GM23338 (cell line): ENCODE data around the gene TMEM161B. TPM values are rescaled to one million over a fixed set of nuclear protein-coding genes. Genes with fewer than 3 reads are reported as not detected.

Experiments
- ATAC-seq: fragments of 200-7000 bp; cut with Tn5 transposase; 3 replicates; pipeline ENCODE4 v1.9.1; 2020
- DNase-seq: peaks from one replicate; pipeline ENCODE4 v3.0.0-alpha.2; 2015; ENCODE audit warnings: low spot score
- H2AFZ ChIP-seq: fragments of 200-600 bp; sonication (generic); 2 replicates; pipeline ENCODE4 v1.8.0; 2016; ENCODE audit warnings: antibody characterized with exemption, mild to moderate bottlenecking, moderate library complexity
- H3F3A ChIP-seq: fragments of 200-600 bp; sonication (generic); replicated peaks from 2 replicates; pipeline ENCODE4 v1.8.0; 2017; ENCODE audit warnings: antibody characterized with exemption, mixed run types, low read depth
- H3K27ac ChIP-seq: fragments of 200-600 bp; sonication (generic); 2 replicates; pipeline ENCODE4 v1.6.1; 2016; ENCODE audit warnings: low read depth
- H3K27me3 ChIP-seq: fragments of 200-600 bp; sonication (generic); 2 replicates; pipeline ENCODE4 v1.8.0; 2016; ENCODE audit warnings: mild to moderate bottlenecking, mixed run types, moderate library complexity; ENCODE audit not compliant: insufficient read depth
- H3K36me3 ChIP-seq: fragments of 200-600 bp; sonication (generic); 2 replicates; pipeline ENCODE4 v1.8.0; 2016; ENCODE audit warnings: mild to moderate bottlenecking; ENCODE audit not compliant: insufficient read depth
- H3K4me1 ChIP-seq: fragments of 200-600 bp; sonication (generic); 2 replicates; pipeline ENCODE4 v1.8.0; 2016; ENCODE audit warnings: mild to moderate bottlenecking, moderate library complexity; ENCODE audit not compliant: insufficient read depth
- H3K4me2 ChIP-seq: fragments of 200-600 bp; sonication (generic); 2 replicates; pipeline ENCODE4 v1.7.1; 2017; ENCODE audit warnings: mixed run types
- H3K4me3 ChIP-seq: fragments of 200-600 bp; sonication (generic); 2 replicates; pipeline ENCODE4 v1.6.1; 2016; ENCODE audit warnings: mixed run types
- H3K79me2 ChIP-seq: fragments of 200-600 bp; sonication (generic); replicated peaks from 2 replicates; pipeline ENCODE4 v1.8.0; 2017; ENCODE audit warnings: mild to moderate bottlenecking; ENCODE audit not compliant: insufficient read depth
- H3K9me2 ChIP-seq: fragments of 200-600 bp; sonication (generic); 2 replicates; pipeline ENCODE4 v1.8.0; 2017; ENCODE audit not compliant: insufficient read depth
- H4K20me1 ChIP-seq: fragments of 200-600 bp; sonication (generic); replicated peaks from 2 replicates; pipeline ENCODE4 v1.8.0; 2017; ENCODE audit warnings: mild to moderate bottlenecking; ENCODE audit not compliant: insufficient read depth
- H3K27ac Mint-ChIP-seq: 2 replicates; pipeline ENCODE4 v1.8.0; 2020; ENCODE audit warnings: inconsistent platforms, mild to moderate bottlenecking, moderate library complexity, mixed read lengths
- H3K27me3 Mint-ChIP-seq: 3 replicates; pipeline ENCODE4 v1.8.0; 2022; ENCODE audit warnings: low read depth, mild to moderate bottlenecking, moderate library complexity, mixed read lengths, inconsistent platforms; ENCODE audit not compliant: insufficient read depth, poor library complexity
- H3K36me3 Mint-ChIP-seq: 3 replicates; pipeline ENCODE4 v1.8.0; 2021; ENCODE audit warnings: low read depth, mild to moderate bottlenecking, inconsistent platforms, moderate library complexity, mixed read lengths
- H3K4me1 Mint-ChIP-seq: 3 replicates; pipeline ENCODE4 v1.8.0; 2020; ENCODE audit warnings: mild to moderate bottlenecking, inconsistent platforms, mixed read lengths
- H3K4me3 Mint-ChIP-seq: 3 replicates; pipeline ENCODE4 v1.8.0; 2021; ENCODE audit warnings: moderate library complexity, mild to moderate bottlenecking, inconsistent platforms, mixed read lengths
- H3K9me3 Mint-ChIP-seq: 3 replicates; pipeline ENCODE4 v1.8.0; 2020; ENCODE audit warnings: moderate library complexity, mild to moderate bottlenecking, inconsistent platforms, mixed read lengths
- CREB1 ChIP-seq: fragments of 250-450 bp; sonication (Bioruptor Pico); IDR thresholded peaks from 2 replicates; pipeline ENCODE4 v1.5.0; 2020; ENCODE audit warnings: low read depth, mild to moderate bottlenecking, moderate library complexity
- EZH2 ChIP-seq: fragments of 200-600 bp; sonication (generic); IDR thresholded peaks from one replicate; pipeline ENCODE4 v1.8.0; 2017; ENCODE audit warnings: antibody characterized with exemption, mild to moderate bottlenecking, low read depth; ENCODE audit not compliant: unreplicated experiment
- JUNB ChIP-seq: IDR thresholded peaks from one replicate; pipeline ENCODE4 v1.6.1; 2016; ENCODE audit warnings: antibody characterized with exemption; ENCODE audit not compliant: unreplicated experiment
- NANOG ChIP-seq: IDR thresholded peaks from 2 replicates; pipeline ENCODE4 v1.6.1; 2016; ENCODE audit warnings: antibody characterized with exemption, borderline replicate concordance
- STAT1 ChIP-seq: IDR thresholded peaks from one replicate; pipeline ENCODE4 v1.6.1; 2016; ENCODE audit warnings: antibody characterized with exemption; ENCODE audit not compliant: unreplicated experiment
- ZNF114 ChIP-seq: fragments of 250-450 bp; sonication (Bioruptor Pico); IDR thresholded peaks from 2 replicates; pipeline ENCODE4 v1.5.0; 2020; ENCODE audit warnings: mild to moderate bottlenecking, moderate library complexity
- ZNF331 ChIP-seq: fragments of 250-450 bp; sonication (Bioruptor Pico); IDR thresholded peaks from 2 replicates; pipeline ENCODE4 v1.5.0; 2020; ENCODE audit warnings: low read depth, mild to moderate bottlenecking, moderate library complexity
- polyA plus RNA-seq: library from polyadenylated mRNA; unstranded; fragments of >200 nt; fragmentation: Nextera tagmentation; extraction: Ambion mirVana; gene quantifications from 2 replicates; pipeline ENCODE4 v1.2.1, GENCODE V29; 2016
- total RNA-seq: library from RNA; depleted of rRNA; stranded (reverse); fragments of >200 nt; shearing (Covaris generic); gene quantifications from 2 replicates; pipeline ENCODE4 v1.2.3, GENCODE V29; 2014
- TF ChIP-seq, protein P1 (sequence below): fragments of 250-450 bp; sonication (Bioruptor Pico); IDR thresholded peaks from 2 replicates; pipeline ENCODE4 v1.5.0; 2020; ENCODE audit warnings: mild to moderate bottlenecking, moderate library complexity

Gene TMEM161B
- total and polyA plus RNA-seq, 2 experiments from 2014 or later, result 11.9 to 25.5 TPM

- TF ChIP-seq, protein P1, sequence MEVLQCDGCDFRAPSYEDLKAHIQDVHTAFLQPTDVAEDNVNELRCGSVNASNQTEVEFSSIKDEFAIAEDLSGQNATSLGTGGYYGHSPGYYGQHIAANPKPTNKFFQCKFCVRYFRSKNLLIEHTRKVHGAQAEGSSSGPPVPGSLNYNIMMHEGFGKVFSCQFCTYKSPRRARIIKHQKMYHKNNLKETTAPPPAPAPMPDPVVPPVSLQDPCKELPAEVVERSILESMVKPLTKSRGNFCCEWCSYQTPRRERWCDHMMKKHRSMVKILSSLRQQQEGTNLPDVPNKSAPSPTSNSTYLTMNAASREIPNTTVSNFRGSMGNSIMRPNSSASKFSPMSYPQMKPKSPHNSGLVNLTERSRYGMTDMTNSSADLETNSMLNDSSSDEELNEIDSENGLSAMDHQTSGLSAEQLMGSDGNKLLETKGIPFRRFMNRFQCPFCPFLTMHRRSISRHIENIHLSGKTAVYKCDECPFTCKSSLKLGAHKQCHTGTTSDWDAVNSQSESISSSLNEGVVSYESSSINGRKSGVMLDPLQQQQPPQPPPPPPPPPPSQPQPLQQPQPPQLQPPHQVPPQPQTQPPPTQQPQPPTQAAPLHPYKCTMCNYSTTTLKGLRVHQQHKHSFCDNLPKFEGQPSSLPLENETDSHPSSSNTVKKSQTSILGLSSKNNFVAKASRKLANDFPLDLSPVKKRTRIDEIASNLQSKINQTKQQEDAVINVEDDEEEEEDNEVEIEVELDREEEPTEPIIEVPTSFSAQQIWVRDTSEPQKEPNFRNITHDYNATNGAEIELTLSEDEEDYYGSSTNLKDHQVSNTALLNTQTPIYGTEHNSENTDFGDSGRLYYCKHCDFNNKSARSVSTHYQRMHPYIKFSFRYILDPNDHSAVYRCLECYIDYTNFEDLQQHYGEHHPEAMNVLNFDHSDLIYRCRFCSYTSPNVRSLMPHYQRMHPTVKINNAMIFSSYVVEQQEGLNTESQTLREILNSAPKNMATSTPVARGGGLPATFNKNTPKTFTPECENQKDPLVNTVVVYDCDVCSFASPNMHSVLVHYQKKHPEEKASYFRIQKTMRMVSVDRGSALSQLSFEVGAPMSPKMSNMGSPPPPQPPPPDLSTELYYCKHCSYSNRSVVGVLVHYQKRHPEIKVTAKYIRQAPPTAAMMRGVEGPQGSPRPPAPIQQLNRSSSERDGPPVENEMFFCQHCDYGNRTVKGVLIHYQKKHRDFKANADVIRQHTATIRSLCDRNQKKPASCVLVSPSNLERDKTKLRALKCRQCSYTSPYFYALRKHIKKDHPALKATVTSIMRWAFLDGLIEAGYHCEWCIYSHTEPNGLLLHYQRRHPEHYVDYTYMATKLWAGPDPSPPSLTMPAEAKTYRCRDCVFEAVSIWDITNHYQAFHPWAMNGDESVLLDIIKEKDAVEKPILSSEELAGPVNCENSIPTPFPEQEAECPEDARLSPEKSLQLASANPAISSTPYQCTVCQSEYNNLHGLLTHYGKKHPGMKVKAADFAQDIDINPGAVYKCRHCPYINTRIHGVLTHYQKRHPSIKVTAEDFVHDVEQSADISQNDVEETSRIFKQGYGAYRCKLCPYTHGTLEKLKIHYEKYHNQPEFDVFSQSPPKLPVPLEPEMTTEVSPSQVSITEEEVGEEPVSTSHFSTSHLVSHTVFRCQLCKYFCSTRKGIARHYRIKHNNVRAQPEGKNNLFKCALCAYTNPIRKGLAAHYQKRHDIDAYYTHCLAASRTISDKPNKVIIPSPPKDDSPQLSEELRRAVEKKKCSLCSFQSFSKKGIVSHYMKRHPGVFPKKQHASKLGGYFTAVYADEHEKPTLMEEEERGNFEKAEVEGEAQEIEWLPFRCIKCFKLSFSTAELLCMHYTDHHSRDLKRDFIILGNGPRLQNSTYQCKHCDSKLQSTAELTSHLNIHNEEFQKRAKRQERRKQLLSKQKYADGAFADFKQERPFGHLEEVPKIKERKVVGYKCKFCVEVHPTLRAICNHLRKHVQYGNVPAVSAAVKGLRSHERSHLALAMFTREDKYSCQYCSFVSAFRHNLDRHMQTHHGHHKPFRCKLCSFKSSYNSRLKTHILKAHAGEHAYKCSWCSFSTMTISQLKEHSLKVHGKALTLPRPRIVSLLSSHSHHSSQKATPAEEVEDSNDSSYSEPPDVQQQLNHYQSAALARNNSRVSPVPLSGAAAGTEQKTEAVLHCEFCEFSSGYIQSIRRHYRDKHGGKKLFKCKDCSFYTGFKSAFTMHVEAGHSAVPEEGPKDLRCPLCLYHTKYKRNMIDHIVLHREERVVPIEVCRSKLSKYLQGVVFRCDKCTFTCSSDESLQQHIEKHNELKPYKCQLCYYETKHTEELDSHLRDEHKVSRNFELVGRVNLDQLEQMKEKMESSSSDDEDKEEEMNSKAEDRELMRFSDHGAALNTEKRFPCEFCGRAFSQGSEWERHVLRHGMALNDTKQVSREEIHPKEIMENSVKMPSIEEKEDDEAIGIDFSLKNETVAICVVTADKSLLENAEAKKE (CRISPR knock-in tag), result no peak
- TF ChIP-seq JUNB (no peak), EZH2 (no peak), ZNF114 (CRISPR knock-in tag) (no peak), NANOG (no peak)
Observed at GRCh38 chr5:88275581-88275980, 6.9 kb upstream of the TMEM161B start (continued).

- peak overlapping the region; percentile 95 for H3K27ac Mint-ChIP-seq
- ATAC-seq, result peak; percentile 16
- H3K27ac ChIP-seq, result peak overlapping the region; percentile 85; the same call in 1 of the 2 replicates
- peaks cover 19% of the 10 kb centered on the region for H3K9me3 Mint-ChIP-seq
- peak overlapping the region; percentile 97 for H3K4me2 ChIP-seq
- H3K4me1 Mint-ChIP-seq, result peaks cover 19% of the 10 kb centered on the region
- peaks cover 73% of the 10 kb centered on the region for H3K79me2 ChIP-seq
- peaks cover 2% of the 10 kb centered on the region for H3K27me3 Mint-ChIP-seq
- H3K27me3 ChIP-seq, result no peaks in the 10 kb centered on the region
- peak overlapping the region; percentile 91 for H3K4me3 ChIP-seq
- H4K20me1 ChIP-seq, result peaks cover 3% of the 10 kb centered on the region; the same call in 1 of the 2 replicates
- H3K9me2 ChIP-seq, result no peaks in the 10 kb centered on the region
- H3F3A ChIP-seq, result no peaks in the 10 kb centered on the region
- peaks cover 22% of the 10 kb centered on the region for H3K36me3 ChIP-seq
- peak; percentile 46 for DNase-seq
- peaks cover 17% of the 10 kb centered on the region for H3K4me1 ChIP-seq
- peak overlapping the region; percentile 81 for H2AFZ ChIP-seq
- peaks cover 53% of the 10 kb centered on the region for H3K36me3 Mint-ChIP-seq
- peak overlapping the region; percentile 98 for H3K4me3 Mint-ChIP-seq
- no peak for TF ChIP-seq STAT1
- no peak for TF ChIP-seq NANOG
- TF ChIP-seq CREB1 (CRISPR knock-in tag), result no peak
- no peak for TF ChIP-seq ZNF331 (CRISPR knock-in tag)
- TF ChIP-seq, protein P1 (CRISPR knock-in tag), result no peak
- no peak for TF ChIP-seq ZNF114 (CRISPR knock-in tag)
Observed at GRCh38 chr5:88269222-88269771, 652 bp upstream of the TMEM161B start.
